GM19238 (cell line): Measurements from ENCODE around the gene PCA3.

Source experiments
- DNase-seq: peaks from one replicate; pipeline ENCODE4 v3.0.0; 2011; ENCODE audit warnings: low spot score; ENCODE audit not compliant: insufficient read length

Gene PCA3

GRCh38 chr9:76820431-76820830 is 56.2 kb downstream of the PCA3 start:
- DNase-seq = no peak

- no peak for DNase-seq
Measured at GRCh38 chr9:76827296-76828080, 63.2 kb downstream of the PCA3 start.

GRCh38 chr9:76828447-76828846 is 64.2 kb downstream of the PCA3 start:
- no peak for DNase-seq

- DNase-seq = no peak
Measured at GRCh38 chr9:76835571-76836283, 71.5 kb downstream of the PCA3 start.
